GM06990 (cell line): Measurements from ENCODE around the gene ABT1.
A peak's percentile ranks its signal among the peaks of the same experiment; 100 is the strongest.

Source experiments
- DNase-seq: peaks from one replicate; pipeline ENCODE4 v3.0.0-alpha.2; 2011; ENCODE audit not compliant: insufficient read length; ENCODE audit errors: extremely low read depth
- H3K27me3 ChIP-seq: replicated peaks from 2 replicates; pipeline ENCODE4 v1.6.0; 2011; ENCODE audit warnings: low read length; ENCODE audit not compliant: control insufficient read depth, insufficient read depth
- H3K36me3 ChIP-seq: 2 replicates; pipeline ENCODE4 v1.5.1; 2011; ENCODE audit warnings: low read length; ENCODE audit not compliant: control insufficient read depth, insufficient read depth
- H3K4me3 ChIP-seq: replicated peaks from 2 replicates; pipeline ENCODE4 v1.5.1; 2011; ENCODE audit warnings: low read depth, mild to moderate bottlenecking, control low read depth, low read length
- CTCF ChIP-seq: IDR thresholded peaks from 2 replicates; pipeline ENCODE4 v1.5.1; 2011; ENCODE audit warnings: low read length, control low read depth, mild to moderate bottlenecking, inconsistent platforms; ENCODE audit not compliant: insufficient read depth, poor library complexity, severe bottlenecking

Gene ABT1

GRCh38 chr6:26553635-26554446 is 42.9 kb upstream of the ABT1 start:
- no peak for TF ChIP-seq CTCF
- H3K4me3 ChIP-seq = peak overlapping the region; percentile 73
- DNase-seq = peak; percentile 79
- H3K36me3 ChIP-seq = no peaks in the 10 kb centered on the region
- no peaks in the 10 kb centered on the region for H3K27me3 ChIP-seq

- Histone ChIP-seq H3K4me3 (peak overlapping the region; percentile 35), H3K36me3 (no peaks in the 10 kb centered on the region), H3K27me3 (no peaks in the 10 kb centered on the region)
- no peak for TF ChIP-seq CTCF
- no peak for DNase-seq
Observed at GRCh38 chr6:26554447-26554696, 42.4 kb upstream of the ABT1 start.

GRCh38 chr6:26554697-26555504 is 41.9 kb upstream of the ABT1 start:
- no peak for TF ChIP-seq CTCF

GRCh38 chr6:26555505-26556262 is 41.1 kb upstream of the ABT1 start:
- DNase-seq = no peak
- Histone ChIP-seq H3K4me3 (peak overlapping the region; percentile 19), H3K36me3 (no peaks in the 10 kb centered on the region), H3K27me3 (no peaks in the 10 kb centered on the region)
- TF ChIP-seq CTCF = no peak

More at GRCh38 chr6:26554697-26555504, 41.9 kb upstream of the ABT1 start:
- Histone ChIP-seq H3K4me3 (peak overlapping the region; percentile 35), H3K27me3 (no peaks in the 10 kb centered on the region), H3K36me3 (no peaks in the 10 kb centered on the region)
- DNase-seq = peak; percentile 69

GRCh38 chr6:26556263-26557070 is 40.3 kb upstream of the ABT1 start:
- no peak overlapping the region for H3K4me3 ChIP-seq
- no peak for TF ChIP-seq CTCF
- peak; percentile 60 for DNase-seq
- no peaks in the 10 kb centered on the region for H3K27me3 ChIP-seq
- no peaks in the 10 kb centered on the region for H3K36me3 ChIP-seq
